Hematopoietic multipotent progenitor cell treated with erythropoietin and hydrocortisone succinate and interleukin-3 and kit ligand, for 4 days (in vitro differentiated cells): Measurements from ENCODE around the gene CDK18.

Experiments used
- DNase-seq: peaks from one replicate; pipeline ENCODE4 v3.0.0-alpha.2; 2015

CDK18 gene

GRCh38 chr1:205506409-205507200, 2.1 kb downstream of the CDK18 start:
- no peak for DNase-seq

- no peak for DNase-seq
Observed at GRCh38 chr1:205508227-205508714, 3.8 kb downstream of the CDK18 start.

GRCh38 chr1:205510308-205510950, 6.0 kb downstream of the CDK18 start:
- no peak for DNase-seq

GRCh38 chr1:205510951-205511330, 6.5 kb downstream of the CDK18 start:
- DNase-seq, result no peak

GRCh38 chr1:205512059-205513045, 7.9 kb downstream of the CDK18 start:
- no peak for DNase-seq

- DNase-seq, result no peak
Observed at GRCh38 chr1:205513774-205514173, 9.3 kb downstream of the CDK18 start.

- DNase-seq, result no peak
Observed at GRCh38 chr1:205514211-205515142, 10.0 kb downstream of the CDK18 start.

- DNase-seq, result no peak
Observed at GRCh38 chr1:205515781-205516253, 11.3 kb downstream of the CDK18 start.

- no peak for DNase-seq
Observed at GRCh38 chr1:205516362-205516761, 11.9 kb downstream of the CDK18 start.

- no peak for DNase-seq
Observed at GRCh38 chr1:205517288-205517687, 12.8 kb downstream of the CDK18 start.

- no peak for DNase-seq
Observed at GRCh38 chr1:205517763-205518162, 13.3 kb downstream of the CDK18 start.

GRCh38 chr1:205518661-205519540, 14.4 kb downstream of the CDK18 start:
- DNase-seq, result no peak

GRCh38 chr1:205519541-205520131, 15.2 kb downstream of the CDK18 start:
- DNase-seq, result no peak

- no peak for DNase-seq
Observed at GRCh38 chr1:205520709-205521108, 16.2 kb downstream of the CDK18 start.

GRCh38 chr1:205521686-205522085, 17.2 kb downstream of the CDK18 start:
- no peak for DNase-seq

- no peak for DNase-seq
Observed at GRCh38 chr1:205522692-205523091, 18.2 kb downstream of the CDK18 start.

- DNase-seq, result no peak
Observed at GRCh38 chr1:205523261-205523890, 18.9 kb downstream of the CDK18 start.

- DNase-seq, result peak; percentile 86
Observed at GRCh38 chr1:205523891-205524793, 19.7 kb downstream of the CDK18 start.

GRCh38 chr1:205524794-205525101, 20.3 kb downstream of the CDK18 start:
- no peak for DNase-seq
